Neural cell (in vitro differentiated cells): ENCODE data around the gene SPATA22. TPM values are rescaled to one million over a fixed set of nuclear protein-coding genes. Genes with fewer than 3 reads are reported as not detected.
"Not testable (repeated sequence)": the region's sequence is repeated elsewhere in the genome, so short reads cannot be mapped to it uniquely, and the experiment has no call there.

ENCODE experiments used
- H2AFZ ChIP-seq: fragments of 200-600, 300-800 bp; sonication (generic), shearing (Covaris generic); 2 replicates; pipeline ENCODE4 v1.6.0; 2014; ENCODE audit warnings: low read depth, mild to moderate bottlenecking, antibody characterized with exemption, low read length, moderate library complexity
- H3F3A ChIP-seq: fragments of 200-600 bp; shearing (Covaris generic); 2 replicates; pipeline ENCODE4 v1.6.1; 2016; ENCODE audit warnings: mild to moderate bottlenecking, moderate library complexity, mixed read lengths, antibody characterized with exemption, low read length; ENCODE audit not compliant: insufficient read depth, poor library complexity, severe bottlenecking
- H3K27ac ChIP-seq: fragments of 200-600, 300-800 bp; sonication (generic), shearing (Covaris generic); 2 replicates; pipeline ENCODE4 v1.5.1; 2014; ENCODE audit warnings: mild to moderate bottlenecking, low read length, moderate library complexity
- H3K27me3 ChIP-seq: fragments of 300-800, 200-600 bp; sonication (generic), shearing (Covaris generic); 2 replicates; pipeline ENCODE4 v1.6.0; 2014; ENCODE audit warnings: mild to moderate bottlenecking, low read depth, low read length, moderate library complexity; ENCODE audit not compliant: insufficient read depth
- H3K36me3 ChIP-seq: fragments of 300-800, 200-600 bp; sonication (generic), shearing (Covaris generic); 2 replicates; pipeline ENCODE4 v1.5.1; 2014; ENCODE audit warnings: mild to moderate bottlenecking, antibody characterized with exemption, low read length, moderate library complexity; ENCODE audit not compliant: insufficient read depth
- H3K4me2 ChIP-seq: fragments of 300-800, 200-600 bp; sonication (generic), shearing (Covaris generic); 2 replicates; pipeline ENCODE4 v1.6.0; 2014; ENCODE audit warnings: mild to moderate bottlenecking, low read length
- H3K4me3 ChIP-seq: fragments of 300-800, 200-600 bp; sonication (generic), shearing (Covaris generic); 2 replicates; pipeline ENCODE4 v1.5.1; 2014; ENCODE audit warnings: mild to moderate bottlenecking, low read length, moderate library complexity
- H3K79me2 ChIP-seq: fragments of 200-600 bp; shearing (Covaris generic); replicated peaks from 2 replicates; pipeline ENCODE4 v1.6.0; 2014; ENCODE audit warnings: mild to moderate bottlenecking, low read length, moderate library complexity; ENCODE audit not compliant: insufficient read depth
- H3K9ac ChIP-seq: fragments of 300-800, 200-600 bp; sonication (generic), shearing (Covaris generic); 2 replicates; pipeline ENCODE4 v1.6.1; 2016; ENCODE audit warnings: mild to moderate bottlenecking, low read length, mixed read lengths
- H3K9me2 ChIP-seq: fragments of 200-600 bp; shearing (Covaris generic); 2 replicates; pipeline ENCODE4 v1.6.1; 2016; ENCODE audit warnings: mild to moderate bottlenecking, low read length, mixed read lengths; ENCODE audit not compliant: insufficient read depth
- H3K9me3 ChIP-seq: fragments of 200-600, 300-800 bp; sonication (generic), shearing (Covaris generic); 2 replicates; pipeline ENCODE4 v1.6.1; 2016; ENCODE audit warnings: mild to moderate bottlenecking, mixed run types, low read length, moderate library complexity, mixed read lengths
- H4K20me1 ChIP-seq: fragments of 200-600 bp; shearing (Covaris generic); 2 replicates; pipeline ENCODE4 v1.6.1; 2016; ENCODE audit warnings: mild to moderate bottlenecking, mixed run types; ENCODE audit not compliant: insufficient read depth
- EP300 ChIP-seq: fragments of 450-650 bp; conservative IDR thresholded peaks from 2 replicates; pipeline ENCODE4 v1.6.1; 2014; ENCODE audit warnings: antibody characterized with exemption, mild to moderate bottlenecking, moderate library complexity; ENCODE audit not compliant: poor library complexity, severe bottlenecking
- EZH2 ChIP-seq: fragments of 200-600, 300-800 bp; shearing (Covaris generic), sonication (generic); IDR thresholded peaks from 2 replicates; pipeline ENCODE4 v1.6.1; 2014; ENCODE audit warnings: antibody characterized with exemption, low read length, borderline replicate concordance, mild to moderate bottlenecking; ENCODE audit not compliant: insufficient read depth, poor library complexity, severe bottlenecking
- MXI1 ChIP-seq: fragments of 450-650 bp; conservative IDR thresholded peaks from 2 replicates; pipeline ENCODE4 v1.6.1; 2014; ENCODE audit warnings: antibody characterized with exemption, mild to moderate bottlenecking; ENCODE audit not compliant: poor library complexity, severe bottlenecking
- POLR2AphosphoS5 ChIP-seq: IDR thresholded peaks from 2 replicates; pipeline ENCODE4 v1.6.1; 2012
- RAD21 ChIP-seq: fragments of 450-650 bp; conservative IDR thresholded peaks from 2 replicates; pipeline ENCODE4 v1.6.1; 2014; ENCODE audit warnings: antibody characterized with exemption, mild to moderate bottlenecking, moderate library complexity
- REST ChIP-seq: IDR thresholded peaks from 2 replicates; pipeline ENCODE4 v1.6.1; 2012; ENCODE audit warnings: borderline replicate concordance
- SMC3 ChIP-seq: fragments of 450-650 bp; conservative IDR thresholded peaks from 2 replicates; pipeline ENCODE4 v1.6.1; 2014; ENCODE audit warnings: antibody characterized with exemption, mild to moderate bottlenecking, moderate library complexity; ENCODE audit not compliant: poor library complexity
- TAF1 ChIP-seq: IDR thresholded peaks from 2 replicates; pipeline ENCODE4 v1.6.1; 2012; ENCODE audit warnings: low read depth
- polyA minus RNA-seq: library from RNA; depleted of rRNA, polyadenylated mRNA; stranded (reverse); fragments of >200 nt; gene quantifications from 2 replicates; pipeline ENCODE4 v1.2.3, GENCODE V29; 2014
- polyA plus RNA-seq: library from polyadenylated mRNA; depleted of rRNA; stranded (reverse); fragments of >200 nt; gene quantifications from 2 replicates; pipeline ENCODE4 v1.2.3, GENCODE V29; 2014
- TF ChIP-seq, protein P1 (sequence below): fragments of 450-650 bp; IDR thresholded peaks from 2 replicates; pipeline ENCODE4 v1.5.1; 2014; ENCODE audit warnings: antibody characterized with exemption, mild to moderate bottlenecking, moderate library complexity; ENCODE audit not compliant: poor library complexity, severe bottlenecking

The SPATA22 gene
- polyA plus RNA-seq (not detected in 2 replicates), polyA minus RNA-seq (not detected in 2 replicates)

DNA sequence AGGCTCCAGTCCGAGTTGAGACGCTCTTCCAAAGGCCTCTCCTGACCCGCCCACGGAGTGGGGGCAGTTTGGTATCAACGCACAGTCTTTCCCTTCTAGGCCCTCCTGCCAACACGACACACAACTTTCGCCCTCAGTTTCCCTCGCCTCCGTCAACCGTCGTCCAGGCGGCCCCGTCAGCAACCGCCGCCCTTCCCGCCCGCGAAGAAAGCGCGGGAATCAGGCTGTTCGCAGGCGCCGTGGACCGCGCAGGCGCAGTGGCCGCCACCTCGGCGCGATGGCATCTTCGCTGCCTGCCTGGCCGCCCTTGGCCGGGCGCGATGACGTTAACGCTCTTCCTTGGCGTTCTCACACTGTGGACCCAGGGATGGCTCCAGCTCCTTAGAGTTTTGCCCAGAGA lies at the start of gene SPATA22:
Gene SPATA22 (minus strand): TSS at position 221 of the 400 bp plus-strand sequence. CDS start 2,494 bp downstream, outside the sequence.
- Histone ChIP-seq H3K27ac (no peak within 1 kb of the TSS), H3K4me2 (no peak within 1 kb of the TSS), H3F3A (no peaks in the 10 kb centered on the region), H3K79me2 (no peaks in the 10 kb centered on the region), H3K27me3 (no peaks in the 10 kb centered on the region), H3K36me3 (no peaks in the 10 kb centered on the region), H3K9ac (no peak within 1 kb of the TSS), H2AFZ (no peak within 1 kb of the TSS), H3K4me3 (no peak within 1 kb of the TSS), H4K20me1 (no peaks in the 10 kb centered on the region), H3K9me2 (no peaks in the 10 kb centered on the region), H3K9me3 (no peaks in the 10 kb centered on the region)
- TF ChIP-seq, protein P1, sequence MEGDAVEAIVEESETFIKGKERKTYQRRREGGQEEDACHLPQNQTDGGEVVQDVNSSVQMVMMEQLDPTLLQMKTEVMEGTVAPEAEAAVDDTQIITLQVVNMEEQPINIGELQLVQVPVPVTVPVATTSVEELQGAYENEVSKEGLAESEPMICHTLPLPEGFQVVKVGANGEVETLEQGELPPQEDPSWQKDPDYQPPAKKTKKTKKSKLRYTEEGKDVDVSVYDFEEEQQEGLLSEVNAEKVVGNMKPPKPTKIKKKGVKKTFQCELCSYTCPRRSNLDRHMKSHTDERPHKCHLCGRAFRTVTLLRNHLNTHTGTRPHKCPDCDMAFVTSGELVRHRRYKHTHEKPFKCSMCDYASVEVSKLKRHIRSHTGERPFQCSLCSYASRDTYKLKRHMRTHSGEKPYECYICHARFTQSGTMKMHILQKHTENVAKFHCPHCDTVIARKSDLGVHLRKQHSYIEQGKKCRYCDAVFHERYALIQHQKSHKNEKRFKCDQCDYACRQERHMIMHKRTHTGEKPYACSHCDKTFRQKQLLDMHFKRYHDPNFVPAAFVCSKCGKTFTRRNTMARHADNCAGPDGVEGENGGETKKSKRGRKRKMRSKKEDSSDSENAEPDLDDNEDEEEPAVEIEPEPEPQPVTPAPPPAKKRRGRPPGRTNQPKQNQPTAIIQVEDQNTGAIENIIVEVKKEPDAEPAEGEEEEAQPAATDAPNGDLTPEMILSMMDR, result no peak
- no peak for TF ChIP-seq POLR2AphosphoS5
- no peak for TF ChIP-seq RAD21
- TF ChIP-seq TAF1, result no peak
- TF ChIP-seq EP300, result no peak
- no peak for TF ChIP-seq REST
- TF ChIP-seq SMC3, result no peak
- no peak for TF ChIP-seq EZH2
- no peak for TF ChIP-seq MXI1

GRCh38 chr17:3519472-3519871 lies 47.9 kb upstream of the SPATA22 start:
- H4K20me1 ChIP-seq, H3K27ac ChIP-seq, H3F3A ChIP-seq, H3K27me3 ChIP-seq, H3K79me2 ChIP-seq, H3K36me3 ChIP-seq, H3K4me3 ChIP-seq, H3K4me2 ChIP-seq, H2AFZ ChIP-seq, H3K9me3 ChIP-seq, H3K9me2 ChIP-seq, H3K9ac ChIP-seq: not testable (repeated sequence)

GRCh38 chr17:3514873-3515272 lies 43.3 kb upstream of the SPATA22 start:
- no peak overlapping the region for H3K4me3 ChIP-seq
- no peaks in the 10 kb centered on the region for H3K9me3 ChIP-seq
- H3K36me3 ChIP-seq, result no peaks in the 10 kb centered on the region
- H3F3A ChIP-seq, result no peaks in the 10 kb centered on the region
- H2AFZ ChIP-seq, result no peak overlapping the region
- H4K20me1 ChIP-seq, result no peaks in the 10 kb centered on the region
- no peak overlapping the region for H3K27ac ChIP-seq
- no peaks in the 10 kb centered on the region for H3K27me3 ChIP-seq
- TF ChIP-seq EZH2, result no peak
- no peak for TF ChIP-seq MXI1
- no peak for TF ChIP-seq POLR2AphosphoS5
- no peak for TF ChIP-seq RAD21
- TF ChIP-seq EP300, result no peak
- TF ChIP-seq TAF1, result no peak
- TF ChIP-seq REST, result no peak
- no peak for TF ChIP-seq SMC3
- TF ChIP-seq, protein P1, result no peak
- H3K4me2 ChIP-seq, result no peak overlapping the region
- H3K9ac ChIP-seq, result no peak overlapping the region
- no peaks in the 10 kb centered on the region for H3K79me2 ChIP-seq
- H3K9me2 ChIP-seq, result no peaks in the 10 kb centered on the region
